GM18505 (cell line): ENCODE data around the gene CD320.
"Not testable (repeated sequence)": the region's sequence is repeated elsewhere in the genome, so short reads cannot be mapped to it uniquely, and the experiment has no call there.

Experiments used
- ATAC-seq: cut with Tn5 transposase; IDR thresholded peaks from one replicate; pipeline ENCODE4 v1.9.1; 2021; ENCODE audit not compliant: unreplicated experiment
- POLR2A ChIP-seq: IDR thresholded peaks from 4 replicates; pipeline ENCODE4 v1.6.1; 2011; ENCODE audit warnings: borderline replicate concordance; ENCODE audit not compliant: insufficient read depth, insufficient read length; ENCODE audit errors: extremely low read depth

CD320 gene

GRCh38 chr19:8322638-8322997 is 14.5 kb upstream of the CD320 start:
- no peak for ATAC-seq
- no peak for TF ChIP-seq POLR2A

DNA sequence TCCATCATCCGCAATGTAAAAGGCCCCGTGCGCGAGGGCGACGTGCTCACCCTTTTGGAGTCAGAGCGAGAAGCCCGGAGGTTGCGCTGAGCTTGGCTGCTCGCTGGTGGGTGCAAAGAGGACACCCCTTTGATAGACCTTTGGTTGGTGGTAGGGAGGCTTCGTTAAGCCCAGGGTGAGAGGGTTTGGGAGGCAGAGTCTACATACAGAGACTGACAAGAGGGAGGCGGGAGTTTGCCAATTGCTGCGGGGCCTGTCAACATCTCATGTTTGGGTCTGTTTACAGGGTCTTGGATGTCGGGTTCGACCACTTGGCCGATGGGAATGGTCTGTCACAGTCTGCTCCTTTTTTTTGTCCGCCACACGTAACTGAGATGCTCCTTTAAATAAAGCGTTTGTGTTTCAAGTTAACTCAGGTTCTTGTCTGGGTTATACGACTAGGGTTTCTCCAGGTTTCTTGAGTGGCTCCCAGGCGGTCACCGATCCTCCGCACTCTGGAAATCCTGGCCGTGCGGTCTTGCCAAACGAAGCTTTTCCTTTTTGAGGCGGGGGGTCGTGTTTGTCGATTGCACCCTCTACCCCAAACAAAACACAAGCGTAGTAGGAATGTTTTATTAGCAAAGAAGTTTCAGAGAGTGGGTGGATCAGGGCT is 14.0 kb upstream of the CD320 start:
- no peak for TF ChIP-seq POLR2A
- ATAC-seq: no peak

DNA sequence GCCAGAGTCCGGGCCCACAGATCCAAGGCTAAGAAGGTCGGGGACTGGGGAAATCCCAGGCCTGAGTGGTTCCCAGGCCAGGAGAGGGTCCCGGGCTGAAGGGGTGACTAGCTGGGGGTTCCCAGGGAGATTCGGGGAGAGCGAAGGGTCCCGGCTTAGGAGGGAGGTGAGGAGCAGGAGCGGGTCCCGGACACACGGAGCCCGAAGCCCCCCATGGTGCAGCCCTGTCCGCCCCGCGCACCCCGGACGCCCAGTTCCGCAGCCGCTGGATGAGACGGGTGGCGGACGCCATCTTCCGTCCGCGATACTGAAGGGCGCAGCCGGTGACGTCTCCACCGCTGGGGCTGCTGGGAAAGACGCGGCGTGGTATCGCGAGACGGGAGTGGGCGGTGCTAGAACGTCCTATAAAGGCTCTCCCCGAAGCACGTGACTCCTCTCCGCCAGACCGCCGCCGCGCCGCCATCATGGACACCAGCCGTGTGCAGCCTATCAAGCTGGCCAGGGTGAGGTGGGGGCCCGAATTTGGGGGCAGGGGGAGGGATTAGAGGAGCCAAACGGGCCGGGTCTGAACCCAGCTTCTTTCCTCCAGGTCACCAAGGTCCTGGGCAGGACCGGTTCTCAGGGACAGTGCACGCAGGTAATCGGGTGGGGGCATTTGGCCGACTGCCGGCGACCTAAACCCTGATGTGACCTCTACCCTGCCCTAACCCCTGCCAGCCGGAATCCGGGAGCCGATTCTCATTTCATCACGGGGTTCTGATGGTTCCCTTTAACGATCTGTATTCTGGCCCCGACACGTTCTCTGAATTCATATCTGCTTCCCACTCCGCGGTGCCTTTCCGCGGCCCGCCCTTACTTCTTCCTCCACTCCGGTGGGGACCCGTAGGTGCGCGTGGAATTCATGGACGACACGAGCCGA is 13.2 kb upstream of the CD320 start, which contains the start of the genes NDUFA7 and RPS28:
TSS of gene NDUFA7 (minus strand) at position 309 of the 919 bp plus-strand sequence. CDS start at position 292, 17 bp downstream.
TSS of gene RPS28 (plus strand) at position 430 of the 919 bp plus-strand sequence. CDS start at position 465, 35 bp downstream.
- peak; percentile 95 for TF ChIP-seq POLR2A
- peak; percentile 92 for ATAC-seq

GRCh38 chr19:8320564-8321066 is 12.5 kb upstream of the CD320 start:
- no peak for TF ChIP-seq POLR2A
- peak; percentile 8 for ATAC-seq

- ATAC-seq: no peak
- no peak for TF ChIP-seq POLR2A
Observed at GRCh38 chr19:8319807-8320520, 11.8 kb upstream of the CD320 start.

GRCh38 chr19:8318835-8319234 is 10.7 kb upstream of the CD320 start:
- ATAC-seq: not testable (repeated sequence)

DNA sequence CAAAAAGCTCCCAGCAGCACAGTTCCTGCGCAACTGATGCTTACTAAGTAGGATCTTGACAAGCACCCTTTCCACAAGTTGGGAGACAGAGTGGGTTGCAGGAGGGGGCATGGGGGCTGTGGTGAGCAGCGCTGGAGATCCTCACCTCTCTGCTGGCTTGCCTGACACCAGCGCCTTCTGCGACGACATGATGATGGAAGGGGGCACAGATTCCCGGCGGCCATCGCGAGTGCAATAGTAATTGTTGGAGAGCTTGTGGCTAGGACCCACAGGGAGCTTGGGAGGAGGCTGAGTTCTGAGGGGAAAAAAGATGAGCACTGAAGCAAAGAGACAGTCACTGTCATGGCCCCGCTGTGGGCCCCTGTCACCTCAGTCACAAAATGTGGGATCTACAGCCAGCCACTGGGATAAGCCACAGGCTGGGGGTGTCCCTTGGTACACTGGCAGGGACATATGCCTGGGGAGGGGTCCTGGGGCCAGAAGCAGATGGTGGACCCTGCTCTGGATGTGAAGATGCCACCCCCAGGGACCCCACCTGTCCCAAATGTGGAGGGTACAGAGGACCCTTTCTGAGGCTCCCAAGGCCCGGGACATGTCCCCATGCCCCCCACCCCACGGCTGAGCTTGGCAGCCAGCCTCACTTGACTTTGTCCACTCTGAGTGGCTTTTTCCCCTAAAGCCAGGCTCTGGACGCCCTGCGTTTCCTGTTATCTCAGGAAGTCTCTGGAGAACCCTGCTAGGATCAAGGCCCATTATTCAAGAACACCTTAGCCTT is 8.4 kb upstream of the CD320 start:
- TF ChIP-seq POLR2A: no peak
- no peak for ATAC-seq

DNA sequence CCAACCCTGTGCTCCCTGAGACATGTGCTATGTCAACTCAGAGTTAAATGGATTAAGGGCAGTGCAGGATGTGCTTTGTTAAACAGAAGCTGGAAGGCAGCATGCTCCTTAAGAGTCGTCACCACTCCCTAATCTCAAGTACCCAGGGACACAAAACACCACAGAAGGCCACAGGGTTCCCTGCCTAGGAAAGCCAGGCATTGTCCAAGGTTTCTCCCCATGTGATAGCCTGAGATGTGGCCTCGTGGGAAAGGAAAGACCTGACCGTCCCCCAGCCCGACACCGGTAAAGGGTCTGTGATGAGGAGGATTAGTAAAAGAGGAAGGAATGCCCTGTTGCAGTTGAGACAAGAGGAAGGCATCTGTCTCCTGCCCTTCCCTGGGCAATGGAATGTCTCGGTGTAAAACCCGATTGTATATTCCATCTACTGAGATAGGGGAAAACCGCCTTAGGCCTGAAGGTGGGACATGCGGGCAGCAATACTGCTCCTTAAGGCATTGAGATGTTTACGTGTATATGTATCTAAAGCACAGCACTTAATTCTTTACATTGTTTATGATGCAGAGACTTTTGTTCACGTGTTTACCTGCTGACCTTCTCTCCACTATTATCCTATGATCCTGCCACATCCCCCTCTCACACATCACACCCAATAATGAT is 7.0 kb upstream of the CD320 start:
- not testable (repeated sequence) for ATAC-seq

DNA sequence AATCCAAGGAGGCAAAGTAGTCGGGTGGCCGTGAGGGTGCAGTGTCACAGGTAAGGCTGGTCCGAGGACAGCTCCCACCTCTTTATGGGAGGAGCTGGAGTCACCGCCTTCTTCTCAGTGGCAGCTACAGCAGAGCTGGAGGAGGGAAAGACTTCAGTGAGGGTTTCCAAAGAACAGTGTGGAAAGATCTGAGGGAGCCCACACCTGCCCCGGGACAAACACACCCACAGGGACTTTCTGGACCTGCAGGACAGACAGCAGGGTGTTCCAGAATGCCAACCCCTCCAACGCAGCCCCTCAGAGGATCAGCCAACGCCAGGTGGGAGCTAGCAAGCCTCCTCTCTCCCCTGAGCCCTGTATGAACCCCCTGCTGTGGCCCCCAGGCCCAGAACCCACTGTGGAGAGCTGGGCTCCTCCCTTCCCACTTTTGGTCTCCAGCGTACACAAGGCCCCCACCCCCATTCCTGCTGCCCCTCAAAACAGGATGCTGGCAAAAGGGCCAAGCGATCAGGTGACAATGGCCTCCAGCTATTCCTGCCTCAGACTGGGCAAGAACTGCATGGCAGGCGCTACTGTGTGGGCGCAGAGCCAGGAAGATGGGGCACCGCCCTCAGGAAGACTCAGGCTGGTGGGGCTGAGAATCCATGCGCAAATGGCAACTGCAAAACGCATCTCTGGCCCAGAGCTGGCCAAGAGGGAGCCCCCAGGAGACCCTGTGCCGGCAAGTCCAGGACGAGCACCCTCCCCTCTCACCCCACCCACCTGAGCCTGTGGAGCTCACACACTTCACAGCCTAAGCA is 3.5 kb upstream of the CD320 start:
- no peak for TF ChIP-seq POLR2A
- ATAC-seq: no peak

DNA sequence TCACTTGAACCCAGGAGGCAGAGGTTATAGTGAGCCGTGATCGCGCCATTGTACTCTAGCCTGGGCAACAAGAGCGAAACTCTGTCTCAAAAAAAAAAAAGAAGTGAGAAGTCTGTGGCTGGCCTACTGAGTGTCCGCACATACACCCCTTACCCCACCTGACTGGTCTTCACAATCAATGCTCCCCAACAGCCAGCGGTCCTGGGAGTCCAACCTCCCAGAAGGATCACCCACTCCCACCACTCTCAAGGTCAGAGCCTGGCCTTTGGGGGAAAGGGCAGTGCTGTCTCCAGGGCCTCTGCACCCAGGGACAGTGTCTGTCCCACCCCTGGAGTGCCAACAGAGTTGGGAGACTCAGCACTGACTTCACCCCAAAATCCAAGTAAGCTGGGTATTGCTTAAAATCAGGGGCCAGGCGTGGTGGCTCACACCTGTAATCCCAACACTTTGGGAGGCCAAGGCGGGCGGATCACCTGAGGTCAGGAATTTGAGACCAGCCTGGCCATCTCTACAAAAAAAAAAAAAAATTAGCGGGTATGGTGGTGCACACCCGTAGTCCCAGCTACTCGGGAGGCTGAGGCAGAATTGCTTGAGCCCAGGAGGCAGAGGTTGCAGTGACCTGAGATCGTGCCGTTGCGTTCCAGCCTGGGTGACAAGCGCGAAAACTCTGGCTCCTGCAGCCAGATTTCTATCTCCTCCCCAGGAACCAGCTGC is 2.3 kb upstream of the CD320 start:
- no peak for ATAC-seq
- no peak for TF ChIP-seq POLR2A

DNA sequence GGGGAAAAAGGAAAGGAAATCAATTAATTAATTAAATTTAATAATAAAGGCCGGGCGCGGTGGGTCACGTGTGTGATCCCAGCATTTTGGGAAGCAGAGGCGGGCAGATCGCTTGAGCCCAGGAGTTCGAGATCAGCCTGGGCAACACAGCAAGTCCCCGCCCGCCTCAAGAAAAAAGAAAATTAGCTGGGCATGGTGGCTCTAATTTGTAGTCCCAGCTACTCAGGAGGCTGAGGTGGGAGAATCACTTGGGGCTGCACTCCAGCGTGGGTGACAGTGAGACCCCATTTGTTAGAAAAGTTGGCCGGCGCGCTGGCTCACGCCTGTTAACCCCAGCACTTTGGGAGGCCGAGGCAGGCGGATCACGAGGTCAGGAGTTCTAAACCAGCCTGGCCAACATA is 733 bp upstream of the CD320 start:
- TF ChIP-seq POLR2A: no peak
- no peak for ATAC-seq

GRCh38 chr19:8307400-8307964 is 676 bp downstream of the CD320 start:
- no peak for ATAC-seq
- TF ChIP-seq POLR2A: no peak
